ENCODE results near the gene EN2.

Gene EN2

DNA sequence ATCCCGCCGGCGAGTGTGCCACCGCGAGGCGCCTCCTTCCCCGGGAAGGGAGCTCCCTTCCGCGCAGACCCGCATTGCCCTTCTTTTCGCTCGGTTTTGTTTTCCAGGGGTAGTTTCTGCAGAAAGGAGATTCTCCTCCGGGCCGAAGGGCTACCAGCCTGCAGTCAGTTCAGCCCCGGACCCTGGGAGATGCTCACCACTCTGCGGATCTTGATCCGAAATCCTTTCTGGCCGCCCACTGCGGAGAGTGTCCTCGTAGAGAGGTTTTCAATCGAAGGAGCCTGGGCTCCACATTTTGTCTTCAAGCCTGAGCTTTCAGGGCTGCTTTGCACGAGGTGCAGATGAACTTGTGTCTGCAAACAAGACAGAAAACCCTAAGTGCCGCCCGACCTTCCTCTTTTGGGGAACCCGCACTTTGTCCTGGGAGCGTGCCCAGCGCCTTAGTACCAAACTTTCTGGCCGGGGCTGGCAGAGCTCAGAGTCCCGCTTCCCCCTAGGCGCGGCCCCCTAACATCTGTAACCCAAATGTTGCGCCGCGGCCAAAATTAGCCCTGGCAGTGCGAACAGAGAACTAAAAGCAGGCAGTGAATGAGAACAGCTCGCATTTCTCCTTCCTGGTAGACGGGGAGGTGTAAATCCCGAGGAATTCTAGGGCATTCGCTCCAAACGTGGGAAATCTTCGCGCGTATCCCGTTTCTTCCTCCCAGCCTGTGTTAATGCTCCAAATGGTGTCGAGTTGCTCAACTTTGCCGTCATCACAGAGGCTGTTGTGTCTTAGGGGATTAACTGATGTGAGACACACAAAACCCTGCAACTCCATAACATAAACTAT, 6.7 kb upstream of the EN2 start:
- DNase-seq (ENCODE audit: low read depth in 2 of 2): no peak

GRCh38 chr7:155451840-155452239, 6.1 kb upstream of the EN2 start:
- DNase-seq (ENCODE audit: low read depth in 2 of 2): no peak

DNA sequence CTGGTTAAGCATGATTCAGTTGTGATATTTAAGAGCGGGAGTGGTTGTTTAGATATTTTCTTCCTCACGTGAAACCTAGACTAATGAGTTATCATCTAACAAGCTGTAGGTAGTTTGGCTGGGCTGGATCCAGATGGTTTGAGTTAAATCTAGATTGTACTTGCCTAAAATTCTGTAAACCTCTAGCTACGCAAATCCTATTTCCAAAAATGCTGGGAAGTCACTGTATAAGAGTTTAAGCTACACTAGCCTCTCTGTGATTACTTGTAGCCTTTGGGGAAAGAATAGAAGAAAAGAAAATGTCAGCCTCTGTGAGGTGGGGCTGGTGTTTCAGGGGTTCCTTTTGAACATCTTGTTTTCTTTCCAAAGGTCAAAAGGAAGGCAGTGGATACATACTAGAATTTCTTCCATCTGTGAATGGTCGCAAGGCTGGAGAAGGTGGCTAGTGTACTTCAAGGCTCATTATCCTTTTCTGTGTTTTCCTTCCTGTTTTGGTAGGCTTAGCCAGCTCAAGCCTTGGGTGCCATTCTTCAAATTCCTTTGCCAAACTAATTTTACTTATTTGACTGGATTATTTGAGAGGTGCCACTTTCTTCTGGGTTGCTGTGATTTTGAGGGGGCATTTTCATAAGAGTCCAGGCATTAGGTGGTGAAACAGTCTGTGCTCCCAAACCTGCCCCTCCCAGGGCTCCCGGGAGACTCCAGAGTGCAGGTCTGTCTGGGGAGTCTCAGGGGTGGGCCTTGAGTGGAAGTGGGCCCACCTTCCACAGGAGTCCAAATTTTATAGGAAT, 5.2 kb upstream of the EN2 start:
- DNase-seq (ENCODE audit: low read depth in 2 of 2): no peak

DNA sequence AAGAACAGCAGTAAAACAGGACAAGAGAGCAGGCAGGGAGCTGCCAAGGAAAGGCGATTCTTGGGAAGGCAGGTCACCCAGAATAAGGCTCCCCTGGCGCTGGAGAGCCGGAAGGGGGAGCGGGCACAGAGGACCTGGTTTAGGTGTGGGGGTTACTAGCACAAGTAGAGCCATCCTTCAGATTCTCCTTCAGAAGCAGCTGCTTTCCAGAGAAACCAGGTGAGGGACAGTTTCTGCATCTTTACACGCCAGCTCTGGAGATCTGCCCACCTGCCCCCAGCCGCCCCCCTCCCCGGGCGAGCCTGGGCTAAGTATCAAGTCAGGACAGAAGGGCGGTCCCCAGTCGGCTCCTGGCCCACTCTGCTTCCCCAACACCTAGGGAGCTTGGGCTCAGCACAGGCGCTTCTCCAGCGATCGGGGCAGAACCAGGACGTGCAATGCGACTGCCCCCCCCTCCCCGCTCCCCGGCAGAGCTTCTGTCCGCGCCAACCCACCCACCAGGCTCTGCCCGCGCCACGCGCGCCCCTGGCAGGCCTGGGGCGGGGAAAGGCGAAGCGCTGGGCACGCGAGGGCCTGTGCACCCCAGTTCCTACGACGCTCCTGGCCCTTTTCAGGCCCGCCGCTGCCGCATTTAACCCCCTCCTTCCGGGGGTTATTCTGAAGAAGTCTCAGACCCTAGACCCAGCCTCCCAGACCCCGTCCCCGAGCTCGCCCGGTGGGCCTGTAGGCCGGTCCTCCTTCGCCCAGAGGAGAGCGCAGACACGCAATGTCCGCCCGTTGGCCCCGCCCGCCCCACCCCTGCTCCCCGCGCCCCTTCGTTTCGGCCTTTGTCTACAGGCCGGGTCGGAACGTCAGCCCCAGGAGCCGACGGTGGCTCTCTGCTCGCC, 4.4 kb upstream of the EN2 start:
- DNase-seq (ENCODE audit: low read depth in 2 of 2): no peak

DNA sequence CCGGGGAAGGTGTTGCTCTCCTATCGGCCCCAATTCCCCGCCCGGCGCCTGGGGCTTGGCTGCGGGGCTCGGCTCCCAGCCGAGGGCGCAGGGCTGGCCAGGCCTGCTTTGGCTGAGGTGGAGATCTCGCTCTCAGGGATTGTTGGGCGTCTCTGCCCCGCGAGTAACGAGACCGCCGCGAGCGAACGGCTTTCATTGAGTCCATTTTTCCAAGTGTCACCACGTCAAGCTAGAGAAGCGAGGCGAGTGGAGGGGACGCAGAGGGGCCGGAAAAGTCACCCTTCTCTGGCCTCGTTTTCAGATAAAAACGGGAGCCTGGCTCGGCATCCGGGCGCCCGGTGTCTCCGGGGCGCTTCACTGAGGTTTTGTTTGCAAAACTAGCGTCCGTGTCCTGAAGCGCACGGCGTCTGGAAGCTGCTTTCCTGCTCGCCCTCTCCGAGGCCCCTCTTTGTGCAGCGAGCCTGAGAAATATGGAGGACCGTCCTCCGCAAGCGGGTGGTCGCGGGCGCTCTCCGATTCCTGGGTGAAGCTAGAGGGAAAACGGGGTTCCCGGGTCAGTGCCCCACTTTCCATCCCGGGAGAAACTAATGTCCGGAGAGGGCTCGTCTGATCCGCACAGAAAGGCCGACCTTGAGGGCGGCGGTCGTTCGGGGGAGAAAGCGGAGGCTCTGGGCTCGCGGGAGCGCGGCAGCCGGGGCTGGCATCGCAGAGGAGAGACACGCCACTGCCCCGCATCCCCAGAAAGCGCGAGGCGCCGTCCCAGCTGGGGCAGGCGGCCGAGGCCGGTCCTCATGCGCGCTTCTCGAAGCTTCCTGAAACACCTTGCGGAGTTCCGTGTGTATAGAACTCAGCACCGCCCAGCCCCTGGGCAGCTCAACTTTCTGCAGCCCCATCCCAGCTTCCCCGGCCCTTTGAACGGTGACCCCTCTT, 3.5 kb upstream of the EN2 start:
- DNase-seq (ENCODE audit: low read depth in 2 of 2): no peak

DNA sequence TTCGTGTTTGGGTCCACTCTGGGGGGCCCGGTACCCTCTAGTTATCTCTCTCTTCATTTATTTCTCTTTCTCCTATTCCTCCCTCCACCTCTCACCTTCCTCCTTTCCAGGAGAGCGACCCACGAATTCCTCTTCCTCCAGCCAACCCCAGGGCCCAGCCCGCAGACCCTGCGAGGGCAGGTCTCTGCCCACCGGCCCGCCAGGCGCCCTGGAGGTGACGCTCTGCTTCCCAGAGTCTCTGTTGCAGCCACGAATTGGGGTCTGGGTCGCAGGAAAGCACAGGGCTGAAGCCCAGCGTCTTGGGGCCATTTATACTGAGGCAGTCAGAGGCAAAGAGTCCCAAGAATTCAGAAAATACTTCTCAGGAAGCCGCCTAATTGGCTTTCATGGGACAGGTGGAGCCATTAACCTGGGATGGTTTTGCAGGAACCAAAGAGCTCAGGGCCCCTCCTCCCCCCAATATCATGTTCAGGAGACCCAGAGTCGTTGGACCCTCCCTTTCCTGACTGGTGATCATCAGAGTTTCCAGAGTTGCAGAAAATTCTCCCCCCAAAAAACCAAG, 2.7 kb upstream of the EN2 start:
- DNase-seq (ENCODE audit: low read depth in 2 of 2): no peak

DNA sequence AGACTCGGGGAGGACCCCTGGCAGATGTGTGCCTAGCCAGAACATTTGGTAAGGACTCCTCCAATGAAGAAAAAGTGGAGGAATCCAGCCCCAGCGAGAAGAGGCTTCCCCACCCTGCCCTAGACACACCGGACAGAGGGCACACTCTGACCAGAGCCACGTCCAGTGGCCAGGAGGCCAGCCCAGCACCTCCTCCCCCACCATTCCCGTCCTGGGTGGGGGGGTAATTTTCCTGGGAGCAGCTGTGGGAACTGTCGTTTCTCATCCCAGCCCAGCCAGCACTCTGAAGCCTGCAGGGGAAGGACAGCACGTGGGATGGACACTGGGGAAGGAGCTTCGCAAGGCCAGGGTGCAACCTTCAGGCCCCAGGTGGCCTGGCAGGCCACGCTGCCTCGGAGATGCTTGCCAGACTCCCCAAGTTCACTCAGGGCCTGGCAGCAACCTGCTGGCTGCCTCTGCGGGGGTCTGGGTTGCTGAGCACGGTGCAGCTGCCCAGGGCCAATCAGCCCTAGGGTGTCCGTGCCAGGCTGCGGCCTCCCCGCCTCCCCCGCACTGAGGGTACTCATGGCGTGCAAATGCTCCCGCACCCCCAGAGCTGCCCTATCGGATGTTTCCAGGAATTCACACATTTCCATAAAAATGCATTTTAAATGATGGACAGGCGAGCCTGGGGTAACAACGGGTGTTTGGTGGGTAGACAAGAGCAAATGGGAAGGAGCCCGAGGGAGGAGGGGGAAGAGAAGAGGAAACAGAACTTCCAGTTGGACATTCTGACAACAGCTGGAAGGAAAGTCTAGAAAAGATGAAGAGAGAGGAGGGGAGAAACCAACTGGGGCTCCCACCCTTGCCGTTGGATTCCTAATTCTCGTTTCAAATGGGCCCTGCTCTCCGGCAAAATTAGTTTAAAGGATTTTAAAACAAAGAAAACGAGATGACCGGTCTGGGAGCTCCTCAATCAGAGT, 1.9 kb upstream of the EN2 start:
- no peak for DNase-seq (ENCODE audit: low read depth in 2 of 2)

GRCh38 chr7:155456738-155457543, 988 bp upstream of the EN2 start:
- no peak for DNase-seq (ENCODE audit: low read depth in 2 of 2)

GRCh38 chr7:155457544-155458110, 302 bp upstream of the EN2 start:
- no peak for DNase-seq (ENCODE audit: low read depth in 2 of 2)

DNA sequence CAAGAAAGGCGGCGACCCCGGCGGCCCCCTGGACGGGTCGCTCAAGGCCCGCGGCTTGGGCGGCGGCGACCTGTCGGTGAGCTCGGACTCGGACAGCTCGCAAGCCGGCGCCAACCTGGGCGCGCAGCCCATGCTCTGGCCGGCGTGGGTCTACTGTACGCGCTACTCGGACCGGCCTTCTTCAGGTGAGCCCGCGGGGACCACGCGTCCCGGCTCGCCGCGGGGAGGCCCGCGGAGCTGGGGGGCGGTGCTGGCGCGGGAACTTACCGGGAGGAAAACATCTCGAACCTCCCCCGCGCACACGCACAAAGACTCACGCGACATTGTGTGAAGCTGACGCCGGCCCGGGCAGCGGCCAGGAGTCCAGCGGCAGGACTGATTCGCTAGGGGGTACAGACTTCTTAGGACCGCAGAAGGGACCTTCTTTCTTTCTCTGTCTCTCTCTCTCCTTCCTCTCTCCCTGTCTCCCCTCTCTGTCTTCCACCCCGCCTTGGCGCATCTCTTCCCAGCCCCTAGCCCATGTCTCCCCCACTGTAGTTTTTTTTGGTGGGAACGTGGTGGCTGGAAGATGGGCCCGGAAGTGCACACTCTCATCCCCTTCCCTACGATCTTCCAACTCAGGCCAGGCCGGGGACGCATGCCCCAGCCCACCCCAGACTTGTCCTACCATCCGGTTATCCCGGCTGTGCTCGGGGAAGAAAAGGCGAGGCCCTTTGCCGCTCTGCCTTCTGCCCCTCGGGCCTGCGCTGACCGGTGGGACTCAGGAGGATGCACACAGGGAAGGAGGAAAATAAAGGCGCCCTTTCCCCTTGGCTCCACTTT, 1.2 kb downstream of the EN2 start:
- DNase-seq (ENCODE audit: low read depth in 2 of 2): no peak

DNA sequence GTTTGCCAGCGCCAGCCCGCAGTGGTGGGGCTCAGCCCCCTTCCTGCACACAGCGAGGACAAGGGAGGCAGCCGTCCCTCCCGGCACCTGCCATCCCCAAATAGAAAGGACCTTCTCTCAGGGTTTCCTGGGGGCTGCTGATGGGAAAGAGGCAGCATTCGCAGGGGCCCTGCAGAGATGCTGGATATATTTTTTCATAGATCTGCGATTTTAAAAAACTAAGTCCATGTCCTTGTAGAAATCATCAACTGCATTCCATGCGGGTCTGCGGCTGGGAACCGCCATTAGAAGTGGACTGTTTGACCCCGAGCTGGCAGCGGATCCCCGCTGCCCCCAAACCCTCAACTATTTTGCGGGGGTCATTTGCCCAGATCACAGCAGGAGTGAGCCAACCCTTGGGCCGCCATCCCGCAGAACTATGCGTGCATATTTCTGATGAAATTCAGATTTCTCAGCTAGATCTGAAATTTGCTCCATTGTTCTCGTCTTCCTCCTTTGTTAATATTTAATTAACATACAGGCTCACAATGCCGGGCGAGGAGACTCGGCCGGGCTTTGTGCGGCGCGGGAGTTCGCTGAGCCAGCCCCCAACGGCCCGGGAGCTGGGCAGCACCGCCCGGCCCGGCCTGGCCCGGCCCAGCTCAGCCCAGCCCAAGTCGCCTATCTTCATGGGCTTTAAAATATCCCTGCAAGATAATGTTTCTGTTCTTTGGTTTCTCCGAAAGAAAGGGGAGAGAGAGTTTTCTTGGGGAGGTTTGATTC, 2.0 kb downstream of the EN2 start:
- no peak for DNase-seq (ENCODE audit: low read depth in 2 of 2)

GRCh38 chr7:155460926-155461613, 3.1 kb downstream of the EN2 start:
- no peak for DNase-seq (ENCODE audit: low read depth in 2 of 2)

DNA sequence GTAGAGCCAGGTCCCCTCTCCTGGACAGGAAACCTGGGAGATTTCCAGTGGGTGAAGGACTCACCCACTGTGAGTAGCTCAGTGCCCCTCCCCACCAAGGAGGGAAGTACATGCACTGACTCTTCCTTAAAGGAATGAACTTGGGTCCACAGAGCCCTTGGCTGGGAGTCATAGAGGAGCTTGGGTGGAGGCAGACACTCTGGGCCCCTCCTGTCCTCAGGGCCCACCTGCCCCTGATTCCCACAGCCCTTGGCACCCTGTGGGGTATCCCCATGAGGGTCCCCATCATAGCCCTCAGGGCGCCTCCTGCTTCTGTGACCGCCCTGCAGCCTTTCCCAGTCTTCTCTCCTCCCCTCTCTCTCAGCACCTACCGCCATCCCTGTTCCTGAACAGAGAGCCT, 3.7 kb downstream of the EN2 start:
- no peak for DNase-seq (ENCODE audit: low read depth in 2 of 2)

- no peak for DNase-seq (ENCODE audit: low read depth in 2 of 2)
Measured at GRCh38 chr7:155462163-155462735, 4.3 kb downstream of the EN2 start.

DNA sequence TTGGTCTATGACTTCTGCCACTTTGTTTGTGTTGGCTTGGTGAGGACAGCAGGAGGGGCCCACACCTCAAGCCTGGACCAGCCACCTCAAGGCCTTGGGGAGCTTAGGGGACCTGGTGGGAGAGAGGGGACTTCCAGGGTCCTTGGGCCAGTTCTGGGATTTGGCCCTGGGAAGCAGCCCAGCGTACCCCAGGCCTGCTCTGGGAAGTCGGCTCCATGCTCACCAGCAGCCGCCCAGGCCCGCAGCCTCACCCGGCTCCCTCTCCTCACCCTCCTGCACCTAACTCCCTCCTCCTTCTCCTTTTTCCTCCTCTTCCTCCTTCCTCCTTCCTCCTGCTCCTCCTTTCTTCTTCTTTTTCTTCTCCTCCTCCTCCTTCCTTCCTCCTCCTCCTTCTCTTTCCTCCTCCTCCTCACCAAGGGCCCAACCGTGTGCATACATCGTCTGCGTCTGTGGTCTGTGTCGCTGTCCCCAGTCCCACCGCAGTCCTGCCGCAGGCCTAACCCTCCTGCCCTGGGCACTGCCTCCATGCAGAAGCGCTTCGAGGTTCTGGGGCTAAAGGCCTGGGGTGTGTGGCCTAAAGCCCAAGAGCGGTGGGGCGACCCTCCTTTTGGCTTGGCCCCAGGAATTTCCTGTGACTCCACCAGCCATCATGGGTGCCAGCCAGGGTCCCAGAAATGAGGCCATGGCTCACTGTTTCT, 5.3 kb downstream of the EN2 start:
- no peak for DNase-seq (ENCODE audit: low read depth in 2 of 2)

All from stimulated activated CD4-positive, alpha-beta T cell treated with anti-CD3 and anti-CD28 coated beads, Interleukin-1b, Interleukin-23, amount 100 ng/mL, for 1 hour (primary cell).